CD4-positive, alpha-beta T cell (primary cell): ENCODE results near the gene FLT4. TPM values are rescaled to one million over a fixed set of nuclear protein-coding genes. Genes with fewer than 3 reads are reported as not detected.

Experiments
- ATAC-seq: fragments of 200-7000 bp; cut with Tn5 transposase; one replicate; pipeline ENCODE4 v1.10.0; 2022; ENCODE audit warnings: mild to moderate bottlenecking; ENCODE audit not compliant: poor library complexity
- CTCF ChIA-PET: fragments of 350-600 bp; sonication (Branson Sonifier 250); formaldehyde crosslinking; loops from one replicate; lab custom pipeline; 2021; ENCODE audit warnings: antibody characterized with exemption, inconsistent platforms; lab: Charles Lee
- POLR2A ChIA-PET: fragments of 350-600 bp; sonication (Branson Sonifier 250); formaldehyde crosslinking; loops from one replicate; lab custom pipeline; 2021; ENCODE audit warnings: antibody characterized with exemption, inconsistent platforms; lab: Charles Lee
- DNase-seq, 14 experiments: peaks; one replicate each; pipeline ENCODE4 v3.0.0-alpha.2; 2013 to 2020; ENCODE audit warnings: mixed read lengths in 2 of 14
- H3K27ac ChIP-seq, 2 donors: one replicate each; pipeline versions ENCODE4 v1.5.1 to v1.7.0; 2013; ENCODE audit warnings: low read length in 2 of 2, low read depth in 1 of 2, mild to moderate bottlenecking in 1 of 2
- H3K27me3 ChIP-seq, 2 experiments: 1 replicate in 1 of 2; 2 replicates in 1 of 2; pipeline versions ENCODE4 v1.6.1 to v1.7.0; 2013; ENCODE audit warnings: low read length in 2 of 2, control low read depth in 1 of 2, mild to moderate bottlenecking in 1 of 2, moderate library complexity in 1 of 2; ENCODE audit not compliant: insufficient read depth in 2 of 2, control insufficient read depth in 1 of 2
- H3K36me3 ChIP-seq: one replicate; pipeline ENCODE4 v1.6.1; 2013; ENCODE audit warnings: low read length, control low read depth; ENCODE audit not compliant: insufficient read depth
- H3K4me1 ChIP-seq: one replicate; pipeline ENCODE4 v1.6.1; 2013; ENCODE audit warnings: low read length, control low read depth; ENCODE audit not compliant: insufficient read depth
- H3K4me3 ChIP-seq: one replicate; pipeline ENCODE4 v1.5.1; 2013; ENCODE audit warnings: mild to moderate bottlenecking, low read length, moderate library complexity
- H3K9me3 ChIP-seq, 2 experiments: 1 replicate in 1 of 2; 2 replicates in 1 of 2; pipeline versions ENCODE4 v1.6.1 to v1.7.0; 2013; ENCODE audit warnings: low read length in 2 of 2, mild to moderate bottlenecking in 2 of 2, control low read depth in 1 of 2, moderate library complexity in 1 of 2; ENCODE audit not compliant: control insufficient read depth in 1 of 2, insufficient read depth in 1 of 2
- H3K27ac Mint-ChIP-seq: one replicate; pipeline ENCODE4 v1.8.0; 2020; ENCODE audit warnings: mixed read lengths
- H3K27me3 Mint-ChIP-seq: one replicate; pipeline ENCODE4 v1.8.0; 2021; ENCODE audit warnings: mixed read lengths
- H3K36me3 Mint-ChIP-seq: one replicate; pipeline ENCODE4 v1.8.0; 2021; ENCODE audit warnings: low read depth, mixed read lengths
- H3K4me1 Mint-ChIP-seq: one replicate; pipeline ENCODE4 v1.8.0; 2021; ENCODE audit warnings: low read depth, mixed read lengths
- H3K4me3 Mint-ChIP-seq: one replicate; pipeline ENCODE4 v1.8.0; 2020; ENCODE audit warnings: mild to moderate bottlenecking, mixed read lengths
- H3K9me3 Mint-ChIP-seq: one replicate; pipeline ENCODE4 v1.8.0; 2020; ENCODE audit warnings: mixed read lengths
- intact Hi-C, 2 experiments: fragments of 100-400 bp; cut with DNase I in 1 of 2; cut with micrococcal nuclease in 1 of 2; formaldehyde crosslinking; loops; one replicate each; pipeline versions ENCODE4 v1.15.1 to v1.9.0; 2023 to 2025; cut with DNase I, micrococcal nuclease
- total RNA-seq, 174 experiments: library from RNA in 2 of 174; stranded (reverse) in 2 of 174; gene quantifications; one replicate each; pipeline ENCODE4 v1.2.3 and lab custom pipeline; 2021 to 2026
- TF ChIP-seq, protein P1 (sequence below): fragments of 200-600 bp; IDR thresholded peaks from one replicate; pipeline ENCODE4 v1.8.0; 2022; ENCODE audit warnings: antibody characterized with exemption, mild to moderate bottlenecking

The FLT4 gene
- total RNA-seq, 2 experiments from 2014 or later: 2.3 to 2.5 TPM

DNA sequence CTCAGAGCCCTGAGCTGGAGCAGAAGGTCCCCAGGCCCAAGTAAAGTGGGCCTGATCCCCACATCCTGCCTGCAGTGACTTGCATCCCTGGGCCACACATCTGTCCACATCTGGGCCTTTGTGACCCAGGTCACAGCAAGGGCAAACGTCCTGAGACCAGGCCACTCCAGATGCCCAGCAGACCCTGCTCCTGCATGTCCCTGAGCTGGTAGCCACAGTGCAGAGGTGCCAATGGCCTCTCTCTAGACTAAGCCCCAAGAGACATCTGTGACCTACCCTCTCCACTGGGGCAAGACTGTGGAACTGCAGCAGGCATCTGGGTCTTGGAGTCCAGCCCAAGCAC lies 2.5 kb downstream of the FLT4 start:
- Histone ChIP-seq H3K27me3 (peaks cover 10 to 12% of the 10 kb centered on the region in 2 experiments), H3K9me3 (no peaks in the 10 kb centered on the region), H3K36me3 (no peaks in the 10 kb centered on the region), H3K27ac (no peak overlapping the region), H3K4me1 (peaks cover 6% of the 10 kb centered on the region), H3K4me3 (no peak overlapping the region)
- Mint-ChIP-seq H3K36me3 (no peaks in the 10 kb centered on the region), H3K27me3 (peaks cover 54% of the 10 kb centered on the region), H3K4me1 (peaks cover 11% of the 10 kb centered on the region), H3K9me3 (no peaks in the 10 kb centered on the region), H3K4me3 (peak overlapping the region; percentile 81), H3K27ac (no peak overlapping the region)
- ChIA-PET POLR2A (no interaction called here), CTCF (no interaction called here)
- TF ChIP-seq, protein P1, sequence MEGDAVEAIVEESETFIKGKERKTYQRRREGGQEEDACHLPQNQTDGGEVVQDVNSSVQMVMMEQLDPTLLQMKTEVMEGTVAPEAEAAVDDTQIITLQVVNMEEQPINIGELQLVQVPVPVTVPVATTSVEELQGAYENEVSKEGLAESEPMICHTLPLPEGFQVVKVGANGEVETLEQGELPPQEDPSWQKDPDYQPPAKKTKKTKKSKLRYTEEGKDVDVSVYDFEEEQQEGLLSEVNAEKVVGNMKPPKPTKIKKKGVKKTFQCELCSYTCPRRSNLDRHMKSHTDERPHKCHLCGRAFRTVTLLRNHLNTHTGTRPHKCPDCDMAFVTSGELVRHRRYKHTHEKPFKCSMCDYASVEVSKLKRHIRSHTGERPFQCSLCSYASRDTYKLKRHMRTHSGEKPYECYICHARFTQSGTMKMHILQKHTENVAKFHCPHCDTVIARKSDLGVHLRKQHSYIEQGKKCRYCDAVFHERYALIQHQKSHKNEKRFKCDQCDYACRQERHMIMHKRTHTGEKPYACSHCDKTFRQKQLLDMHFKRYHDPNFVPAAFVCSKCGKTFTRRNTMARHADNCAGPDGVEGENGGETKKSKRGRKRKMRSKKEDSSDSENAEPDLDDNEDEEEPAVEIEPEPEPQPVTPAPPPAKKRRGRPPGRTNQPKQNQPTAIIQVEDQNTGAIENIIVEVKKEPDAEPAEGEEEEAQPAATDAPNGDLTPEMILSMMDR: no peak
- ATAC-seq (no peak), DNase-seq (no peak)
- intact Hi-C loops: no loop called here

DNA sequence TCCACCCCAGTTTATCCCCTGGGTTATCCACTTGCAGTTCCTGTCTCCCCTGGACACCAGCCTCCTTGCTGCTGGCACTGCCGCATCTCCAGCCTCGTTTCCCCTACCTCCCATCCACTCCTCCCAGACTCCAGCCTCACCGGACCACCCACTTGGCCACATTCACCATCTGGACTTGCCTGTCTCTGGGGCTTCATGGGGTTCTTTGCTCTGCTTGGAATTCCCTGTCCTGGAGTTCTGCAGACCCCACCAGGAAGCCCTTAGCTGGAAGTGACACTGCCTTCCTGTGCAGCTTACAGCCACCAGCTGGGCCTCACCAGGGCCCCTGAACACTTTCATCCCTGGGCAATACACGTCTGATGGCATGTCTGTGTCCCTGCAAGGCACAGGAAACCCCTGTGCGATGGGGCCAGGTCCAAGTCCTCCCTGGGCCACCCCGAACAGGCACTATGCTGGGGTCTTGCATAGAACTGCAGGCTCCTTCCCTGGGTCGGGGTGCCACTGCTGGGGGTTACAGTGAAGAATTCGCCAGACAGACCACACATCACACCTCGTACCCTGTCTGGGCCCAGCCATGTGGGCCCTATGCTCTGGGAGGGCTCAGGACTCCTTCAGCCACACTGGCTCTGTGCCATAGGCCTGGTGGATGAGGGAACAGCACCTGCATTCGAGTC lies 3.0 kb downstream of the FLT4 start:
- H3K36me3 Mint-ChIP-seq: no peaks in the 10 kb centered on the region
- H3K4me3 Mint-ChIP-seq: no peak overlapping the region
- H3K4me1 Mint-ChIP-seq: peaks cover 11% of the 10 kb centered on the region
- intact Hi-C loops: no loop called here
- H3K9me3 Mint-ChIP-seq: no peaks in the 10 kb centered on the region
- no peak overlapping the region for H3K27ac Mint-ChIP-seq
- no peaks in the 10 kb centered on the region for H3K9me3 ChIP-seq
- H3K27me3 ChIP-seq: peaks cover 9 to 10% of the 10 kb centered on the region in 2 experiments
- DNase-seq (no peak), ATAC-seq (no peak)
- TF ChIP-seq, protein P1: no peak
- ChIA-PET POLR2A (no interaction called here), CTCF (no interaction called here)
- H3K27ac ChIP-seq: no peak overlapping the region
- H3K4me1 ChIP-seq: peaks cover 6% of the 10 kb centered on the region
- peaks cover 49% of the 10 kb centered on the region for H3K27me3 Mint-ChIP-seq
- H3K4me3 ChIP-seq: no peak overlapping the region
- H3K36me3 ChIP-seq: no peaks in the 10 kb centered on the region

DNA sequence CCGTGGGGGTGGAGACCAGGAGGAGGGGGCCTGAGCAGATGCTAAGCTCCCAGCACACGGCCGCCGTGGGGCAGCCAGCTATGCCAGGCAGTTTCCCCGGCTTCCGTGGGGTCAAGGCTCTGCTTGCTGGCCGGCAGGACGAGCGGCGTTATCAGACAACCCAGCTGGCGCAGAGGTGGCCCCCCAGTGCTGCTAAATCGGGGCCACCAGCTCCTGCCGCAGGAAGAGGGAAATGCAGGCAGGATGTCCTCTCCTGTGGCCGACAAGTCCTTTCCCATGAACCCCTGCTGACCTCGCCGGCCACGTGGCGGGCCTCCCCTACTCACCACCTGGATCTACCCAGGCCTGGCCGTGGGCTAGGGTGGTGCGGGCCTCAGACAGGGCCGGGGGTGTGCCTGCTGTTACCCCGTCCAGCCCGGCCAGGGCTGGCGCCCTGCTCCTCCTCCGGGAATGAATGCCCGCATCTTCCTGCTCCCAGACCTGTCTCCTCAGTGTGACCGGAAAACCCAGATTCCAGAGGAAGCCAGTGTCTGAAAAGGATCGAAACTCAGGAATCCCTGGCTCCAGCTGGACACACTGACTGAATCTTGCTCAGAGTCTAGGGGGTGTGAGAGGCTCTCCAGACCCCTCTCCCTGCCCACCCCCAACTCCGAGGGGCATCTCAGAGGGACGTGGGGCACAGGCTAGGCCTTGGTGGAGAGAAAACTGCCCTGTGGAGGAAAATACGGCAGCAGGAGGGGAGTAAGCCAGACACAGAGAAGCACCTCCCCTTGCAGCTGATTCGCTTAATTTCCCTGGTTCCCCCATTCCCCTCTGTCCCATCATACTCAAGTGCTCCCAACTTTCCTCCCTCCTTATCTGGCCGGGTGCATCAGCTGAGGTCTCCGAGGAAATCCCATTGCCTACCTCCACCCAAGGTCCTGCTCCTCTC lies 3.9 kb downstream of the FLT4 start:
- POLR2A ChIA-PET: no interaction called here

More for the DNA sequence above, 3.9 kb downstream of the FLT4 start:
- Histone ChIP-seq H3K4me1 (peaks cover 6% of the 10 kb centered on the region), H3K36me3 (no peaks in the 10 kb centered on the region), H3K27me3 (peaks cover 1 to 5% of the 10 kb centered on the region in 2 experiments), H3K27ac (no peak overlapping the region), H3K4me3 (no peak overlapping the region), H3K9me3 (no peaks in the 10 kb centered on the region)
- Mint-ChIP-seq H3K4me1 (peaks cover 10% of the 10 kb centered on the region), H3K36me3 (no peaks in the 10 kb centered on the region), H3K4me3 (no peak overlapping the region), H3K27me3 (peaks cover 40% of the 10 kb centered on the region), H3K27ac (no peak overlapping the region), H3K9me3 (no peaks in the 10 kb centered on the region)
- TF ChIP-seq, protein P1: no peak
- DNase-seq (no peak), ATAC-seq (no peak)
- intact Hi-C loops: no loop called here
- CTCF ChIA-PET: no interaction called here
